Esophagus muscularis mucosa (tissue), 4 donors: ENCODE results near the gene CROT. TPM values are rescaled to one million over a fixed set of nuclear protein-coding genes. Genes with fewer than 3 reads are reported as not detected.

ENCODE experiments used
- DNase-seq: peaks from one replicate; pipeline ENCODE4 v3.0.0-alpha.2; 2017; ENCODE audit errors: extremely low spot score
- H3K27ac ChIP-seq, 4 donors: fragments of 200-600 bp; sonication (generic); replicated peaks in 1 of 4; 1 replicate in 3 of 4; 2 replicates in 1 of 4; pipeline ENCODE4 v1.5.1; 2016 to 2019; ENCODE audit warnings: mild to moderate bottlenecking in 1 of 4
- H3K27me3 ChIP-seq, 4 donors: fragments of 200-600 bp; sonication (generic); one replicate each; pipeline versions ENCODE4 v1.5.1 to v1.6.0; 2016 to 2019
- H3K36me3 ChIP-seq, 4 donors: fragments of 200-600 bp; sonication (generic); one replicate each; pipeline ENCODE4 v1.5.1; 2016 to 2019
- H3K4me1 ChIP-seq, 4 donors: fragments of 200-600 bp; sonication (generic); one replicate each; pipeline ENCODE4 v1.5.1; 2016 to 2019
- H3K4me3 ChIP-seq, 4 donors: fragments of 200-600 bp; sonication (generic); 1 replicate in 2 of 4; 2 replicates in 2 of 4; pipeline ENCODE4 v1.5.1; 2016 to 2019; ENCODE audit warnings: mild to moderate bottlenecking in 4 of 4, moderate library complexity in 1 of 4
- H3K9me3 ChIP-seq, 4 donors: fragments of 200-600 bp; sonication (generic); 1 replicate in 3 of 4; 2 replicates in 1 of 4; pipeline ENCODE4 v1.5.1; 2016 to 2019
- EP300 ChIP-seq: sonication (generic); formaldehyde crosslinking; IDR thresholded peaks from one replicate; pipeline ENCODE4 v1.6.1; 2017; ENCODE audit warnings: antibody characterized with exemption
- POLR2A ChIP-seq: fragments of 450-650 bp; IDR thresholded peaks from one replicate; pipeline ENCODE4 v1.6.1; 2017; ENCODE audit warnings: antibody characterized with exemption, moderate library complexity, mild to moderate bottlenecking, low read depth
- POLR2AphosphoS5 ChIP-seq, 2 donors: sonication (generic); formaldehyde crosslinking; IDR thresholded peaks; one replicate each; pipeline ENCODE4 v1.6.1; 2017; ENCODE audit warnings: antibody characterized with exemption in 2 of 2
- WGBS: methylation state at CpG from one replicate; pipeline ENCODE4 v1.1.5; 2018; 5-methylcytosine and 5-hydroxymethylcytosine counted together
- intact Hi-C: fragments of 100-400 bp; cut with DNase I; formaldehyde crosslinking; loops from one replicate; pipeline ENCODE4 v1.15.1; 2023
- total RNA-seq, 4 donors: library from RNA; depleted of rRNA; stranded (reverse); fragments of >200 nt; gene quantifications; one replicate each; pipeline versions ENCODE4 v1.1.0 to v1.2.1, GENCODE V29; 2016
- TF ChIP-seq, protein P1 (sequence below), 3 experiments: fragments of 200-600 bp in 2 of 3; fragments of 450-650 bp in 1 of 3; sonication (generic) in 2 of 3; IDR thresholded peaks; one replicate each; pipeline ENCODE4 v1.5.1; 2017 to 2019; ENCODE audit warnings: antibody characterized with exemption in 3 of 3, mild to moderate bottlenecking in 2 of 3, moderate library complexity in 1 of 3

Gene CROT
- total RNA-seq, 4 donors from 2014 or later, result 9.1 to 10.8 (median 9.6) TPM

DNA sequence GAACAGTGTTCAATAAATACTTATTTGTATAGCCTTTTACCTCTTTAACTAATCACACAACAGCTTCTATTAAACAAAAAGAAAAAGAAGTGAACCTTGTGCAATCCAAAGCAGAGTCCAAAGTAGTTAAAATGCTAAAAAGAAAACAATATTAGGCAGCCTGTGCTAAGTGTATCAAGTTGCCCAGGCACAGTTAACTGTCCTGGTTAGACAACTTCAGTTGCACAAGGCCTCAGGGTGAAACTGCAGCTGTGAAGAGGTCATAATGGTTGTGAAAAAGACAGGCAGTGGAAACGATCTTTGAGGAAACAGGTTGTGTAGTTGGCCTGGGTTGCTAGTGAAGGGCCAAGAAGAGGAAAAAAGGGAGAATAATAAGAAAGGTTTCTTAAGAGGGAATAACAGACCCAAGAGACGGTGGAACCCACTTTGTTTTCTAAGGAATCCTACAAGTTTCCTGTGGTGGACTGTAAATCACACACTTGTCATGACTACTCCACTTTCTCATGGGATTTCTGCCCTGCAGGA is 6.0 kb upstream of the CROT start:
- intact Hi-C loops, result no loop called here
- WGBS, result 67% methylated on average over 2 of the region's 2 CpGs
- no peak for TF ChIP-seq POLR2AphosphoS5 (IDR thresholded peaks at IDR 0.05)
- no peak for TF ChIP-seq POLR2A
- TF ChIP-seq, protein P1, sequence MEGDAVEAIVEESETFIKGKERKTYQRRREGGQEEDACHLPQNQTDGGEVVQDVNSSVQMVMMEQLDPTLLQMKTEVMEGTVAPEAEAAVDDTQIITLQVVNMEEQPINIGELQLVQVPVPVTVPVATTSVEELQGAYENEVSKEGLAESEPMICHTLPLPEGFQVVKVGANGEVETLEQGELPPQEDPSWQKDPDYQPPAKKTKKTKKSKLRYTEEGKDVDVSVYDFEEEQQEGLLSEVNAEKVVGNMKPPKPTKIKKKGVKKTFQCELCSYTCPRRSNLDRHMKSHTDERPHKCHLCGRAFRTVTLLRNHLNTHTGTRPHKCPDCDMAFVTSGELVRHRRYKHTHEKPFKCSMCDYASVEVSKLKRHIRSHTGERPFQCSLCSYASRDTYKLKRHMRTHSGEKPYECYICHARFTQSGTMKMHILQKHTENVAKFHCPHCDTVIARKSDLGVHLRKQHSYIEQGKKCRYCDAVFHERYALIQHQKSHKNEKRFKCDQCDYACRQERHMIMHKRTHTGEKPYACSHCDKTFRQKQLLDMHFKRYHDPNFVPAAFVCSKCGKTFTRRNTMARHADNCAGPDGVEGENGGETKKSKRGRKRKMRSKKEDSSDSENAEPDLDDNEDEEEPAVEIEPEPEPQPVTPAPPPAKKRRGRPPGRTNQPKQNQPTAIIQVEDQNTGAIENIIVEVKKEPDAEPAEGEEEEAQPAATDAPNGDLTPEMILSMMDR (IDR thresholded peaks at IDR 0.05), result no peak
- no peak for TF ChIP-seq EP300
- DNase-seq, result no peak
- H3K9me3 ChIP-seq, result no peaks in the 10 kb centered on the region
- H3K27me3 ChIP-seq, result no peaks in the 10 kb centered on the region
- H3K4me1 ChIP-seq, result peaks cover 8 to 14% (median 13%) of the 10 kb centered on the region in 4 donors
- no peak overlapping the region for H3K27ac ChIP-seq
- peaks cover 0 to 33% (median 11%) of the 10 kb centered on the region in 4 donors for H3K36me3 ChIP-seq
- no peak overlapping the region for H3K4me3 ChIP-seq

DNA sequence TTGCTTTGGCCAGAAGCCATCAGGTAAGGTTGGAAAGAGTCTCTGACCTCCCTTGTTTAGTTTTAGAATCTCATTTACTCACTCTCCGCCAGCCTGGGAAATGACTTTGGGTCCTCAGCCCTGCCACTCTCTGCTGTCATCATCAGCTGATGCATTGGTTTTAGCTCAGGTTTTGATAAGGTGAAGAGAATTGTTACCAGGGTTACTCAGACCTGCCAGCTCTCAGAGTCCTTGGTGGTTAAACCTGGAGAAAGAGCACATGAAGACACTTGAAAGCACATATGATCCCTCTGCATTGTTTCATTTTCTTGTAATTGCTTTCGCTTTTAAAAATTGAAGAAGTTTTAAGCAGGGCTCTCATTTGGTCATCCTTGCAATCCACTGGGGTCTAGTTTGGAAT is 4.0 kb upstream of the CROT start:
- 96% methylated on average over 2 of the region's 2 CpGs for WGBS
- no peak for DNase-seq
- H3K9me3 ChIP-seq, result no peaks in the 10 kb centered on the region
- H3K27me3 ChIP-seq, result no peaks in the 10 kb centered on the region
- TF ChIP-seq POLR2AphosphoS5 (IDR thresholded peaks at IDR 0.05) (no peak), EP300 (no peak), POLR2A (no peak)
- TF ChIP-seq, protein P1 (IDR thresholded peaks at IDR 0.05), result no peak
- intact Hi-C loops, result loop anchor here (10.0 kb wide), 2 partner anchors 117 to 187 kb away; partner anchors contain the start of gene DMTF1
- H3K4me3 ChIP-seq, result no peak overlapping the region
- peaks cover 0 to 29% (median 8%) of the 10 kb centered on the region in 4 donors for H3K36me3 ChIP-seq
- H3K4me1 ChIP-seq, result peaks cover 12 to 27% (median 26%) of the 10 kb centered on the region in 4 donors
- H3K27ac ChIP-seq, result no peak overlapping the region

DNA sequence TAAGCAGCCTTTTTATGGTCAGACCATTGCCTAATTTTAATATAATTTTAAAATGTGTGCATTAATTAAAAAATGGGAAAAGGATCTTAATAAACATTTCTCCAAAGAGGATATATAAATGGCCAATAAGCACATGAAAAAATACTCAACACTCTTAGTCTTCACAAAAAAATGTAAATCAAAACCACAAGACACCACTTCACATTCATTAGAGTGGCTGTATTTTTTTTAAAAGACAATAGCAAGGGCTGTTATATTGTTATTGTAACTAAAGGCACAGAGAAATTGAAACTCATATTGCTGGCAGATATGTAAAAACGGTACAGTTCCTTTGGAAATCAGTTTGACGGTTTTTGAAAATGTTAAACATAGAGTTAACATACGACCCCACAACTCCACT is 3.2 kb upstream of the CROT start:
- Histone ChIP-seq H3K4me1 (peaks cover 12 to 33% (median 31%) of the 10 kb centered on the region in 4 donors), H3K27me3 (no peaks in the 10 kb centered on the region), H3K4me3 (no peak overlapping the region), H3K9me3 (no peaks in the 10 kb centered on the region), H3K27ac (no peak overlapping the region), H3K36me3 (peaks cover 0 to 25% (median 8%) of the 10 kb centered on the region in 4 donors)
- no peak for DNase-seq
- intact Hi-C loops, result loop anchor here (10.0 kb wide), 2 partner anchors 117 to 187 kb away; partner anchors contain the start of gene DMTF1
- WGBS, result 72% methylated on average over 3 of the region's 3 CpGs
- TF ChIP-seq EP300, result no peak
- TF ChIP-seq, protein P1 (IDR thresholded peaks at IDR 0.05), result no peak
- TF ChIP-seq POLR2AphosphoS5 (IDR thresholded peaks at IDR 0.05), result no peak
- TF ChIP-seq POLR2A, result no peak

DNA sequence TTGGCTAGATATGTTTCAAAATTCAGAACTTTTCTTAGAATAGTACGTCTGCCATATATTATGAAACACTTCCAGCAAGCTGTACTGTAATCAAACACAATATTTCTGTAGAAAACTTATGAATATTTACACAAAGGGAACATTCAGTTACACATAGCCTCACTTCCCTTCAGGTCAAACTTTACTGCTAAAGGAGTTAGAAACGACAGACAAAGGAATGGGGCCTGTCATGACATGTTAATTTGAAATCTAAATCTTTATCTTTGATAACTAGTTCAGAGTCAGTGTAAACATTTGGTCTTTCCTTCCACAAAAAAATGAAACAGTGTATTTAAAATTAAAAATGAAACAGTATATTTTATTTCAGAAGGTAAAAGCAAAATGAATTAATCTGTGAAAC is 1.0 kb upstream of the CROT start:
- Histone ChIP-seq H3K4me3 (peak overlapping the region; percentile 68 to 71 (median 69)), H3K27me3 (no peaks in the 10 kb centered on the region), H3K27ac (peak overlapping the region; percentile 85 to 89 (median 86)), H3K4me1 (peaks cover 12 to 33% (median 31%) of the 10 kb centered on the region in 4 donors), H3K36me3 (peaks cover 5 to 31% (median 15%) of the 10 kb centered on the region in 4 donors), H3K9me3 (no peaks in the 10 kb centered on the region)
- 14% methylated on average over 2 of the region's 2 CpGs for WGBS
- intact Hi-C loops, result loop anchor here (10.0 kb wide), 2 partner anchors 120 to 190 kb away; partner anchors contain the start of gene DMTF1
- TF ChIP-seq, protein P1 (IDR thresholded peaks at IDR 0.05), result no peak
- TF ChIP-seq POLR2AphosphoS5 (IDR thresholded peaks at IDR 0.05) (no peak), EP300 (no peak), POLR2A (no peak)
- DNase-seq, result no peak
